Type B pancreatic cell (in vitro differentiated cells): Measurements from ENCODE around the gene ALK. TPM values are rescaled to one million over a fixed set of nuclear protein-coding genes. Genes with fewer than 3 reads are reported as not detected.

Source experiments
- DNase-seq: peaks from one replicate; pipeline ENCODE4 v3.0.0; 2021; ENCODE audit warnings: mixed read lengths; ENCODE audit not compliant: unreplicated experiment; ENCODE audit errors: extremely low spot score
- H3K27ac Mint-ChIP-seq: 2 replicates; pipeline ENCODE4 v1.8.0; 2021; ENCODE audit warnings: mild to moderate bottlenecking, mixed read lengths
- H3K27me3 Mint-ChIP-seq: 2 replicates; pipeline ENCODE4 v1.8.0; 2021; ENCODE audit warnings: mixed read lengths
- H3K36me3 Mint-ChIP-seq: 2 replicates; pipeline ENCODE4 v1.8.0; 2021; ENCODE audit warnings: mixed read lengths
- H3K4me1 Mint-ChIP-seq: one replicate; pipeline ENCODE4 v1.8.0; 2021; ENCODE audit warnings: mixed read lengths; ENCODE audit not compliant: unreplicated experiment
- H3K4me3 Mint-ChIP-seq: 2 replicates; pipeline ENCODE4 v1.8.0; 2021; ENCODE audit warnings: mild to moderate bottlenecking, mixed read lengths
- H3K9me3 Mint-ChIP-seq: 2 replicates; pipeline ENCODE4 v1.8.0; 2021; ENCODE audit warnings: mixed read lengths
- CTCF ChIP-seq: fragments of 200-600 bp; sonication (generic); conservative IDR thresholded peaks from 2 replicates; pipeline ENCODE4 v1.5.0; 2021; ENCODE audit warnings: antibody characterized with exemption, mild to moderate bottlenecking
- total RNA-seq: library from RNA; stranded (reverse); gene quantifications from 2 replicates; pipeline ENCODE4 v1.2.1, GENCODE V29; 2021; ENCODE audit warnings: low replicate concordance

The ALK gene
- total RNA-seq, 1 donor from 2014 or later, result 7.7 TPM

DNA sequence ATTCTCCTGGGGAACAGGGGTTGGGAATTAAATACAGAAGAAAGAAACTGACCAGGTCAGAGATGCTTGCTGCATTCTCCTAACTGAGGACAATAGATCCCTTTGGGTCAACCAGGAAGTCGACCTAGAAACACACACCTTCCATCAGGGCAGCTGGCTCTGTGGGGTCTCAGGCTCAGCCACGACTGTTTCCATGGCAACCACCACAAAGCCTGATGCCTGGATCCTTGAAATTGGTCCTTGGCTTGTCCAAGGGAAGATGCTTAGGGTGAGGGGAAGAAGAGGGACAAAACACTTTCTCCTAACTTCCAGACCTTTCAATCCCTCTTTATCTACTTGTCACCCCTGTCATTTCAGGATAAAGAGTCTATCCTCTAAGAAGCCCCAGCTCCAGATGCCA is 194.4 kb downstream of the ALK start:
- TF ChIP-seq CTCF, result no peak
- no peak overlapping the region for H3K27ac Mint-ChIP-seq
- peaks cover 6% of the 10 kb centered on the region for H3K27me3 Mint-ChIP-seq
- H3K9me3 Mint-ChIP-seq, result peaks cover 4% of the 10 kb centered on the region
- DNase-seq, result no peak
- H3K4me3 Mint-ChIP-seq, result no peak overlapping the region
- H3K36me3 Mint-ChIP-seq, result no peaks in the 10 kb centered on the region
- H3K4me1 Mint-ChIP-seq, result peaks cover 18% of the 10 kb centered on the region

GRCh38 chr2:29725610-29726009 is 195.8 kb downstream of the ALK start:
- H3K27ac Mint-ChIP-seq, result no peak overlapping the region
- H3K4me1 Mint-ChIP-seq, result peaks cover 13% of the 10 kb centered on the region
- peaks cover 6% of the 10 kb centered on the region for H3K27me3 Mint-ChIP-seq
- H3K4me3 Mint-ChIP-seq, result no peak overlapping the region
- no peaks in the 10 kb centered on the region for H3K36me3 Mint-ChIP-seq
- no peak for DNase-seq
- H3K9me3 Mint-ChIP-seq, result peaks cover 4% of the 10 kb centered on the region
- TF ChIP-seq CTCF, result no peak

GRCh38 chr2:29724282-29724681 is 197.1 kb downstream of the ALK start:
- peaks cover 6% of the 10 kb centered on the region for H3K27me3 Mint-ChIP-seq
- H3K4me1 Mint-ChIP-seq, result peaks cover 23% of the 10 kb centered on the region
- no peak for DNase-seq
- peaks cover 4% of the 10 kb centered on the region for H3K9me3 Mint-ChIP-seq
- H3K27ac Mint-ChIP-seq, result no peak overlapping the region
- no peak for TF ChIP-seq CTCF
- H3K36me3 Mint-ChIP-seq, result no peaks in the 10 kb centered on the region
- no peak overlapping the region for H3K4me3 Mint-ChIP-seq

- H3K4me3 Mint-ChIP-seq, result no peak overlapping the region
- DNase-seq, result no peak
- no peak for TF ChIP-seq CTCF
- peaks cover 4% of the 10 kb centered on the region for H3K9me3 Mint-ChIP-seq
- no peaks in the 10 kb centered on the region for H3K36me3 Mint-ChIP-seq
- peaks cover 9% of the 10 kb centered on the region for H3K27me3 Mint-ChIP-seq
- H3K4me1 Mint-ChIP-seq, result peaks cover 31% of the 10 kb centered on the region
- no peak overlapping the region for H3K27ac Mint-ChIP-seq
Measured at GRCh38 chr2:29723255-29724001, 198.0 kb downstream of the ALK start.

- Mint-ChIP-seq H3K4me1 (peaks cover 32% of the 10 kb centered on the region), H3K36me3 (peaks cover 4% of the 10 kb centered on the region), H3K9me3 (peaks cover 4% of the 10 kb centered on the region), H3K27me3 (peaks cover 13% of the 10 kb centered on the region), H3K4me3 (no peak overlapping the region), H3K27ac (no peak overlapping the region)
- DNase-seq, result no peak
- TF ChIP-seq CTCF, result no peak
Measured at GRCh38 chr2:29719639-29720038, 201.7 kb downstream of the ALK start.
